Vagina (tissue), 2 donors: ENCODE measurements around the gene ADGRG4. TPM values are rescaled to one million over a fixed set of nuclear protein-coding genes. Genes with fewer than 3 reads are reported as not detected.

Experiments used
- DNase-seq, 2 donors: peaks; one replicate each; pipeline ENCODE4 v3.0.0-alpha.2; 2017; ENCODE audit errors: extremely low spot score in 2 of 2
- H3K27ac ChIP-seq: fragments of 200-600 bp; sonication (generic); one replicate; pipeline ENCODE4 v1.5.1; 2019
- H3K27me3 ChIP-seq: fragments of 200-600 bp; sonication (generic); one replicate; pipeline ENCODE4 v1.5.1; 2019
- H3K36me3 ChIP-seq, 2 donors: fragments of 200-600 bp; sonication (generic); one replicate each; pipeline ENCODE4 v1.5.1; 2017 to 2019
- H3K4me1 ChIP-seq: fragments of 200-600 bp; sonication (generic); one replicate; pipeline ENCODE4 v1.5.1; 2019
- H3K4me3 ChIP-seq, 2 donors: fragments of 200-600 bp; sonication (generic); 1 replicate in 1 of 2; 2 replicates in 1 of 2; pipeline ENCODE4 v1.5.1; 2016 to 2019
- H3K9me3 ChIP-seq: fragments of 200-600 bp; sonication (generic); one replicate; pipeline ENCODE4 v1.5.1; 2019
- POLR2A ChIP-seq, 2 donors: fragments of 450-650 bp; IDR thresholded peaks; one replicate each; pipeline ENCODE4 v1.6.1; 2017; ENCODE audit warnings: antibody characterized with exemption in 2 of 2, mild to moderate bottlenecking in 2 of 2, moderate library complexity in 2 of 2
- POLR2AphosphoS5 ChIP-seq, 2 donors: sonication (generic); formaldehyde crosslinking; IDR thresholded peaks; one replicate each; pipeline ENCODE4 v1.9.0; 2017; ENCODE audit warnings: antibody characterized with exemption in 2 of 2, mild to moderate bottlenecking in 2 of 2, low read depth in 1 of 2; ENCODE audit not compliant: insufficient read depth in 1 of 2
- intact Hi-C: fragments of 100-400 bp; cut with DNase I; formaldehyde crosslinking; loops from one replicate; pipeline ENCODE4 v1.15.1; 2023
- total RNA-seq: library from RNA; depleted of rRNA; stranded (reverse); fragments of >200 nt; gene quantifications from one replicate; pipeline ENCODE4 v1.2.3, GENCODE V29; 2016
- TF ChIP-seq, protein P1 (sequence below), 3 experiments: fragments of 450-650 bp in 2 of 3; fragments of 200-600 bp in 1 of 3; sonication (generic) in 1 of 3; IDR thresholded peaks; one replicate each; pipeline ENCODE4 v1.5.1; 2017 to 2019; ENCODE audit warnings: antibody characterized with exemption in 3 of 3, mild to moderate bottlenecking in 2 of 3, moderate library complexity in 2 of 3

The ADGRG4 gene
- total RNA-seq, 1 donor from 2014 or later = 0.25 TPM

DNA sequence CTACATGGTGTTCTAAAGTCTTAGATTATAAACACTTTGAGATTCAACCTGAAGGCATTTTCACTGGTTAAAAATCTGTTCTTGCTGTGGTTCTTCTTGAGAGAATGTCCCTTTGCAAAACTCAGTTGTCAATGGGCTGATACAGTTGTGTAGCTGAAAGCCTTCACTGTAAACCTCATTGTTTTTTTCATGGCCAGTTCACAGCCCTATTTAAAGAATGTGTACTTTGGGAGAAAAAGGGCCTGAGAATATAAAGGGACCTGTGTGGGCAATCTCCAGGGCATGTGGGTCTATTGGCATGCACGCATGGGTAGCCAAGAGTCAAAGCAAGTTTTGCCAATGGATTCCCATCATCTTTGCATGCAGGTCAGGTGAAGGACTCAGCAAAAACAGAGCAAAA, 41.8 kb upstream of the ADGRG4 start:
- Histone ChIP-seq H3K4me3 (no peak overlapping the region), H3K9me3 (no peaks in the 10 kb centered on the region), H3K27me3 (no peaks in the 10 kb centered on the region), H3K27ac (no peak overlapping the region), H3K4me1 (no peaks in the 10 kb centered on the region), H3K36me3 (no peaks in the 10 kb centered on the region)
- TF ChIP-seq, protein P1, sequence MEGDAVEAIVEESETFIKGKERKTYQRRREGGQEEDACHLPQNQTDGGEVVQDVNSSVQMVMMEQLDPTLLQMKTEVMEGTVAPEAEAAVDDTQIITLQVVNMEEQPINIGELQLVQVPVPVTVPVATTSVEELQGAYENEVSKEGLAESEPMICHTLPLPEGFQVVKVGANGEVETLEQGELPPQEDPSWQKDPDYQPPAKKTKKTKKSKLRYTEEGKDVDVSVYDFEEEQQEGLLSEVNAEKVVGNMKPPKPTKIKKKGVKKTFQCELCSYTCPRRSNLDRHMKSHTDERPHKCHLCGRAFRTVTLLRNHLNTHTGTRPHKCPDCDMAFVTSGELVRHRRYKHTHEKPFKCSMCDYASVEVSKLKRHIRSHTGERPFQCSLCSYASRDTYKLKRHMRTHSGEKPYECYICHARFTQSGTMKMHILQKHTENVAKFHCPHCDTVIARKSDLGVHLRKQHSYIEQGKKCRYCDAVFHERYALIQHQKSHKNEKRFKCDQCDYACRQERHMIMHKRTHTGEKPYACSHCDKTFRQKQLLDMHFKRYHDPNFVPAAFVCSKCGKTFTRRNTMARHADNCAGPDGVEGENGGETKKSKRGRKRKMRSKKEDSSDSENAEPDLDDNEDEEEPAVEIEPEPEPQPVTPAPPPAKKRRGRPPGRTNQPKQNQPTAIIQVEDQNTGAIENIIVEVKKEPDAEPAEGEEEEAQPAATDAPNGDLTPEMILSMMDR (IDR thresholded peaks at IDR 0.05) = no peak
- TF ChIP-seq POLR2AphosphoS5 (IDR thresholded peaks at IDR 0.05; ENCODE audit: insufficient read depth in 1 of 2, low read depth in 1 of 2) (no peak), POLR2A (IDR thresholded peaks at IDR 0.05) (no peak)
- intact Hi-C loops = no loop called here
- DNase-seq = no peak

DNA sequence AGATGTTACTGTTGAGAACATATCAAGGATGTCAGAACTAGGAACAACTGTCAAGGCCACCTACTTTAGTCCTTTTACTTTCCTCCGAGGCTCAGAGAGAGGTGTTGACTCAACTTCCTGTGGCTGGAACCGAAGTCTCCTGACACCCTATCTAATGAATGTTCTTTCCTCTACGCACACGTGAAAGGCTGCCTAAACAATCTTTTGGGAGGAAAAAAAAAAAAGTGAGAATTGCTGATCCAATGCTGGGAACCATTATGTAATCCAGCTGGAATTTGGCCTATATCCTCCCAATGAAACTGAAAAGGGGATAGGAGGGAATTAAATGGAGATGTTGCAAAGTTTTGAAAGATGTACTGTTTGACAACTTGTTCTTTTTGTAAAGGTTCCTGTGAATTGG, 41.2 kb upstream of the ADGRG4 start:
- DNase-seq = no peak
- no peak overlapping the region for H3K4me3 ChIP-seq
- no peak overlapping the region for H3K27ac ChIP-seq
- intact Hi-C loops = no loop called here
- TF ChIP-seq POLR2AphosphoS5 (IDR thresholded peaks at IDR 0.05; ENCODE audit: insufficient read depth in 1 of 2, low read depth in 1 of 2) (no peak), POLR2A (IDR thresholded peaks at IDR 0.05) (no peak)
- TF ChIP-seq, protein P1 (IDR thresholded peaks at IDR 0.05) = no peak
- no peaks in the 10 kb centered on the region for H3K27me3 ChIP-seq
- H3K36me3 ChIP-seq = no peaks in the 10 kb centered on the region
- H3K4me1 ChIP-seq = no peaks in the 10 kb centered on the region
- no peaks in the 10 kb centered on the region for H3K9me3 ChIP-seq

DNA sequence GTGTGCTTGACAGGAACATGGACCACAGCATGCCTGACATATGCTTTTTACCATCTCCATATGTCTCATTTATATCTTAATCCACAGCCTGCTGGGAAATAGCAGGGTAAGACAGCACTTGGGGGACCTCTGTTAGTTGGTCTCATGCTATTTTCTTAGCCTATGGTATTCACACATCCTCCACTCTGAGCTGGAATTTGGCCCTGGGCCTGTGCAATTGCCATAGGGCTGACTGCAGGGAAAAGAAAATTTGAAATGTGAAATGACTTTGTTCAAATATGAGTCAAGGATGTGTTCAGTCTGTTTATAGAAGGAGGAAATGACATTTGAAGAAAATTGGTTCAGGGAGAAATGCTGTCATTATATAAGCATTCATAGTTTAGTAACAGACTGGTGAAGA, 40.0 kb upstream of the ADGRG4 start:
- intact Hi-C loops = no loop called here

DNA sequence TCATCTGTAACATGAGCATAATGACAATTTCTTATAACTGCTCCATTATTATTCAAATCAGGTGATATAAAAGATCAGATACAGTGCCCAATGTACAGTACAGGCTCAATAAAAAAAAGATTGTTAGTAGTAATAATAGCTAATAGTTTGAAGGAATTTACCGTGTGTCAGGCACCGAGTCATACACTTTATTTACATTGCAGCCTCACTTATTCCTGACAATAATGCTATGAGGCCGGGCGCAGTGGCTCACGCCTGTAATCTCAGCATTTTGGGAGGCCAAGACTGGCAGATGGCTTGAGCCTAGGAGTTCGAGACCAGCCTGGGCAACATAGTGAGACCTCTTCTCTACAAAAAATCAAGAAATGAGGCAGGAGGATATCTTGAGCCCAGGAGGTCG, 39.4 kb upstream of the ADGRG4 start:
- intact Hi-C loops = no loop called here
- Histone ChIP-seq H3K9me3 (no peaks in the 10 kb centered on the region), H3K4me3 (no peak overlapping the region), H3K4me1 (no peaks in the 10 kb centered on the region), H3K36me3 (no peaks in the 10 kb centered on the region), H3K27me3 (no peaks in the 10 kb centered on the region), H3K27ac (no peak overlapping the region)
- no peak for DNase-seq
- TF ChIP-seq, protein P1 (IDR thresholded peaks at IDR 0.05) = no peak
- TF ChIP-seq POLR2AphosphoS5 (IDR thresholded peaks at IDR 0.05; ENCODE audit: insufficient read depth in 1 of 2, low read depth in 1 of 2) (no peak), POLR2A (IDR thresholded peaks at IDR 0.05) (no peak)

More for the DNA sequence above, 40.0 kb upstream of the ADGRG4 start:
- no peaks in the 10 kb centered on the region for H3K9me3 ChIP-seq
- H3K27me3 ChIP-seq = no peaks in the 10 kb centered on the region
- TF ChIP-seq POLR2AphosphoS5 (IDR thresholded peaks at IDR 0.05; ENCODE audit: insufficient read depth in 1 of 2, low read depth in 1 of 2) = no peak
- no peak for TF ChIP-seq POLR2A (IDR thresholded peaks at IDR 0.05)
- TF ChIP-seq, protein P1 (IDR thresholded peaks at IDR 0.05) = no peak
- no peaks in the 10 kb centered on the region for H3K36me3 ChIP-seq
- DNase-seq = no peak
- H3K27ac ChIP-seq = no peak overlapping the region
- no peaks in the 10 kb centered on the region for H3K4me1 ChIP-seq
- no peak overlapping the region for H3K4me3 ChIP-seq

DNA sequence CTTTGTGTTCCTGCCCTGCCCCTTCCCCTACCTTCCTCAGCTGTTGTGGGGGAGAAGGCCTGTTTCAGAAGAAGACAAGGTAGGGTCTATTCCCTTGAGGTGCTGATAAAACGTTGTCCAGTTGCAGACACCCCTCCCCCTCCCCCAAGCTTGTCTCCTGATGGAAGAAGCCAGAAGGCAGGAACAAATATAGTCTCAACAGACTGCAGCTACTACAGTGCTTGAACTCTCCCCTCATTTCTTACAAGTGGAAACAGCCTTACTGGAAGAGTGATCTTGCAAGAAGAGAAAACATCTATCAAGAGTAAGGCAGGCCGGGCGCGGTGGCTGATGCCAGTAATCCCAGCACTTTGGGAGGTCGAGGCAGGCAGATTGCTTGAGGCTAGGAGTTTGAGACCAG, 38.5 kb upstream of the ADGRG4 start:
- Histone ChIP-seq H3K27ac (no peak overlapping the region), H3K36me3 (no peaks in the 10 kb centered on the region)

More for the DNA sequence above, 38.5 kb upstream of the ADGRG4 start:
- DNase-seq = no peak
- Histone ChIP-seq H3K9me3 (no peaks in the 10 kb centered on the region), H3K4me3 (no peak overlapping the region), H3K27me3 (no peaks in the 10 kb centered on the region), H3K4me1 (no peaks in the 10 kb centered on the region)
- TF ChIP-seq, protein P1 (IDR thresholded peaks at IDR 0.05) = no peak
- no peak for TF ChIP-seq POLR2AphosphoS5 (IDR thresholded peaks at IDR 0.05; ENCODE audit: insufficient read depth in 1 of 2, low read depth in 1 of 2)
- TF ChIP-seq POLR2A (IDR thresholded peaks at IDR 0.05) = no peak
- intact Hi-C loops = no loop called here
